Spinal cord (tissue), 10 donors: ENCODE measurements around the gene EBI3. TPM values are rescaled to one million over a fixed set of nuclear protein-coding genes. Genes with fewer than 3 reads are reported as not detected.
"Not testable (repeated sequence)": the region's sequence is repeated elsewhere in the genome, so short reads cannot be mapped to it uniquely, and the experiment has no call there.

ENCODE experiments used
- DNase-seq, 6 donors: peaks; one replicate each; pipeline versions ENCODE4 v3.0.0 to v3.0.0-alpha.2; 2013 to 2015; ENCODE audit warnings: low spot score in 6 of 6, low read depth in 4 of 6
- H3K27ac ChIP-seq: one replicate; pipeline ENCODE4 v1.5.1; 2013; ENCODE audit warnings: low read depth, low read length, control low read depth
- H3K27me3 ChIP-seq: one replicate; pipeline ENCODE4 v1.6.1; 2013; ENCODE audit warnings: low read length; ENCODE audit not compliant: control insufficient read depth, insufficient read depth
- H3K36me3 ChIP-seq: one replicate; pipeline ENCODE4 v1.6.1; 2013; ENCODE audit warnings: low read length; ENCODE audit not compliant: control insufficient read depth, insufficient read depth
- H3K4me1 ChIP-seq: one replicate; pipeline ENCODE4 v1.6.1; 2013; ENCODE audit warnings: low read length; ENCODE audit not compliant: control insufficient read depth, insufficient read depth
- H3K4me3 ChIP-seq: one replicate; pipeline ENCODE4 v1.5.1; 2013; ENCODE audit warnings: low read depth, low read length, control low read depth
- H3K9me3 ChIP-seq: one replicate; pipeline ENCODE4 v1.6.1; 2013; ENCODE audit warnings: low read length; ENCODE audit not compliant: control insufficient read depth, insufficient read depth
- WGBS: methylation state at CpG from one replicate; pipeline ENCODE4 v1.1.5; 2013; ENCODE audit warnings: missing lambda C conversion rate; ENCODE audit not compliant: insufficient coverage; 5-methylcytosine and 5-hydroxymethylcytosine counted together
- polyA plus RNA-seq, 2 donors: library from polyadenylated mRNA; unstranded; fragments of 120-200 nt; gene quantifications; one replicate each; pipeline ENCODE4 v1.2.1, GENCODE V29; 2013; ENCODE audit not compliant: insufficient read length in 2 of 2
- total RNA-seq, 2 donors: library from RNA; depleted of rRNA in 1 of 2; stranded (reverse); fragments of 120-200 nt in 1 of 2; fragments of >200 nt in 1 of 2; gene quantifications; one replicate each; pipeline versions ENCODE4 v1.2.3 to v1.2.4, GENCODE V29; 2013 to 2014
- donor health status: healthy.

Gene EBI3
- total and polyA plus RNA-seq, 4 donors = 0.69 to 1.6 (median 0.83) TPM

- Histone ChIP-seq H3K9me3 (no peaks in the 10 kb centered on the region), H3K27ac (no peak overlapping the region), H3K4me1 (peaks cover 20% of the 10 kb centered on the region), H3K27me3 (no peaks in the 10 kb centered on the region), H3K4me3 (no peak overlapping the region), H3K36me3 (no peaks in the 10 kb centered on the region)
- no peak for DNase-seq
- WGBS = 91% methylated on average over 9 of the region's 10 CpGs
Observed at GRCh38 chr19:4187313-4188122, 41.8 kb upstream of the EBI3 start.

- 61% methylated on average over 3 of the region's 5 CpGs for WGBS
Observed at GRCh38 chr19:4189641-4190040, 39.7 kb upstream of the EBI3 start.

GRCh38 chr19:4192537-4192936 lies 36.8 kb upstream of the EBI3 start:
- H3K27ac ChIP-seq, H3K4me1 ChIP-seq, H3K4me3 ChIP-seq, DNase-seq, H3K9me3 ChIP-seq, H3K27me3 ChIP-seq, H3K36me3 ChIP-seq: not testable (repeated sequence)
- WGBS = no CpG with 5 or more reads among the region's 3 CpGs

More at GRCh38 chr19:4189641-4190040, 39.7 kb upstream of the EBI3 start:
- Histone ChIP-seq H3K27me3 (no peaks in the 10 kb centered on the region), H3K27ac (no peak overlapping the region), H3K9me3 (no peaks in the 10 kb centered on the region), H3K4me1 (peaks cover 7% of the 10 kb centered on the region), H3K36me3 (no peaks in the 10 kb centered on the region), H3K4me3 (no peak overlapping the region)
- DNase-seq = no peak

GRCh38 chr19:4194353-4194752 lies 35.0 kb upstream of the EBI3 start:
- H3K4me3 ChIP-seq = no peak overlapping the region
- WGBS = 62% methylated on average over 3 of the region's 7 CpGs

GRCh38 chr19:4196009-4196408 lies 33.3 kb upstream of the EBI3 start:
- WGBS = 87% methylated on average over 7 of the region's 8 CpGs

More at GRCh38 chr19:4194353-4194752, 35.0 kb upstream of the EBI3 start:
- H3K27me3 ChIP-seq = peaks cover 14% of the 10 kb centered on the region
- DNase-seq = no peak
- no peaks in the 10 kb centered on the region for H3K4me1 ChIP-seq
- H3K36me3 ChIP-seq = no peaks in the 10 kb centered on the region
- no peaks in the 10 kb centered on the region for H3K9me3 ChIP-seq
- no peak overlapping the region for H3K27ac ChIP-seq

GRCh38 chr19:4196587-4197148 lies 32.7 kb upstream of the EBI3 start:
- Histone ChIP-seq H3K9me3 (no peaks in the 10 kb centered on the region), H3K4me3 (no peak overlapping the region), H3K4me1 (no peaks in the 10 kb centered on the region), H3K27me3 (peaks cover 17% of the 10 kb centered on the region), H3K36me3 (no peaks in the 10 kb centered on the region), H3K27ac (no peak overlapping the region)
- DNase-seq = no peak
- 87% methylated on average over 22 of the region's 22 CpGs for WGBS

More at GRCh38 chr19:4196009-4196408, 33.3 kb upstream of the EBI3 start:
- H3K27me3 ChIP-seq = peaks cover 17% of the 10 kb centered on the region
- H3K27ac ChIP-seq = no peak overlapping the region
- H3K36me3 ChIP-seq = no peaks in the 10 kb centered on the region
- no peaks in the 10 kb centered on the region for H3K4me1 ChIP-seq
- H3K4me3 ChIP-seq = no peak overlapping the region
- no peak for DNase-seq
- no peaks in the 10 kb centered on the region for H3K9me3 ChIP-seq

- H3K27ac ChIP-seq = no peak overlapping the region
- H3K27me3 ChIP-seq = peaks cover 17% of the 10 kb centered on the region
- no peaks in the 10 kb centered on the region for H3K4me1 ChIP-seq
- H3K36me3 ChIP-seq = no peaks in the 10 kb centered on the region
- no peak for DNase-seq
- H3K4me3 ChIP-seq = no peak overlapping the region
- WGBS = 88% methylated on average over 5 of the region's 5 CpGs
- H3K9me3 ChIP-seq = no peaks in the 10 kb centered on the region
Observed at GRCh38 chr19:4197228-4197624, 32.1 kb upstream of the EBI3 start.

GRCh38 chr19:4197625-4198466 lies 31.5 kb upstream of the EBI3 start:
- Histone ChIP-seq H3K4me3 (no peak overlapping the region), H3K9me3 (no peaks in the 10 kb centered on the region), H3K36me3 (no peaks in the 10 kb centered on the region), H3K27me3 (peaks cover 17% of the 10 kb centered on the region), H3K4me1 (no peaks in the 10 kb centered on the region), H3K27ac (no peak overlapping the region)
- 16% methylated on average over 59 of the region's 70 CpGs for WGBS
- DNase-seq = peak in 2 of 6 donors; percentile 11 to 30

- DNase-seq = peak in 2 of 6 donors; percentile 26 to 69
- WGBS = 15% methylated on average over 13 of the region's 28 CpGs
- H3K9me3 ChIP-seq = no peaks in the 10 kb centered on the region
- H3K27me3 ChIP-seq = peaks cover 17% of the 10 kb centered on the region
- H3K4me3 ChIP-seq = no peak overlapping the region
- H3K36me3 ChIP-seq = no peaks in the 10 kb centered on the region
- no peaks in the 10 kb centered on the region for H3K4me1 ChIP-seq
- no peak overlapping the region for H3K27ac ChIP-seq
Observed at GRCh38 chr19:4198467-4199126, 30.7 kb upstream of the EBI3 start.
